H1 (cell line): ENCODE results near the gene FOXL3. TPM values are rescaled to one million over a fixed set of nuclear protein-coding genes. Genes with fewer than 3 reads are reported as not detected.

ENCODE experiments used
- BACH1 ChIP-seq: IDR thresholded peaks from 2 replicates; pipeline ENCODE4 v1.6.1; 2012; ENCODE audit warnings: low read length, improper control_type of control experiment
- CBX8 ChIP-seq: fragments of 300-800, 300-1000 bp; sonication (generic); IDR thresholded peaks from 2 replicates; pipeline ENCODE4 v1.7.1; 2016; ENCODE audit warnings: low read depth, low read length, borderline replicate concordance
- EP300 ChIP-seq, 2 experiments: IDR thresholded peaks; 1 replicate in 1 of 2; 2 replicates in 1 of 2; pipeline ENCODE4 v1.6.1; 2011 to 2012; ENCODE audit warnings: low read depth in 2 of 2, low read length in 2 of 2, mild to moderate bottlenecking in 2 of 2, borderline replicate concordance in 1 of 2, inconsistent platforms in 1 of 2, moderate library complexity in 1 of 2
- GABPA ChIP-seq: IDR thresholded peaks from 2 replicates; pipeline ENCODE4 v1.6.1; 2011; ENCODE audit warnings: mild to moderate bottlenecking, low read length, moderate library complexity, borderline replicate concordance; ENCODE audit not compliant: insufficient read depth
- KDM5A ChIP-seq: fragments of 200-600 bp; IDR thresholded peaks from 2 replicates; pipeline ENCODE4 v1.7.1; 2012; ENCODE audit warnings: mild to moderate bottlenecking, low read length, inconsistent platforms, mixed read lengths
- NRF1 ChIP-seq: IDR thresholded peaks from 2 replicates; pipeline ENCODE4 v1.6.1; 2011; ENCODE audit warnings: mild to moderate bottlenecking, low read depth, low read length, improper control_type of control experiment
- PHF8 ChIP-seq: fragments of 200-600 bp; sonication (generic); conservative IDR thresholded peaks from 2 replicates; pipeline ENCODE4 v1.7.1; 2012; ENCODE audit warnings: low read depth, mild to moderate bottlenecking, inconsistent platforms, low read length, moderate library complexity
- SP2 ChIP-seq: IDR thresholded peaks from 2 replicates; pipeline ENCODE4 v1.6.1; 2012; ENCODE audit warnings: mild to moderate bottlenecking, low read length, inconsistent platforms
- polyA plus RNA-seq, 7 experiments: library from polyadenylated mRNA; depleted of rRNA in 3 of 7; stranded (reverse) in 5 of 7; unstranded in 2 of 7; fragments of >200 nt in 5 of 7; fragments of 200-250 nt in 2 of 7; gene quantifications; 1 replicate in 5 of 7; 2 replicates in 1 of 7; 4 replicates in 1 of 7; pipeline versions ENCODE4 v1.2.1 to v1.2.3, GENCODE V29; 2011 to 2013; ENCODE audit warnings: missing spikeins in 2 of 7, mixed read lengths in 2 of 7
- total RNA-seq: library from RNA; stranded (reverse); fragmentation: NEBNext Ultra II Directional; extraction: Animal tissue kit (Norgen Biotek cat#: 25700); gene quantifications from 2 replicates; pipeline ENCODE4 v1.2.1, GENCODE V29; 2021

Gene FOXL3
- total and polyA plus RNA-seq, 2 of the 8 experiments (the other 6 are each of a cell fraction or from before 2014, with no cell fraction given), result not detected

DNA sequence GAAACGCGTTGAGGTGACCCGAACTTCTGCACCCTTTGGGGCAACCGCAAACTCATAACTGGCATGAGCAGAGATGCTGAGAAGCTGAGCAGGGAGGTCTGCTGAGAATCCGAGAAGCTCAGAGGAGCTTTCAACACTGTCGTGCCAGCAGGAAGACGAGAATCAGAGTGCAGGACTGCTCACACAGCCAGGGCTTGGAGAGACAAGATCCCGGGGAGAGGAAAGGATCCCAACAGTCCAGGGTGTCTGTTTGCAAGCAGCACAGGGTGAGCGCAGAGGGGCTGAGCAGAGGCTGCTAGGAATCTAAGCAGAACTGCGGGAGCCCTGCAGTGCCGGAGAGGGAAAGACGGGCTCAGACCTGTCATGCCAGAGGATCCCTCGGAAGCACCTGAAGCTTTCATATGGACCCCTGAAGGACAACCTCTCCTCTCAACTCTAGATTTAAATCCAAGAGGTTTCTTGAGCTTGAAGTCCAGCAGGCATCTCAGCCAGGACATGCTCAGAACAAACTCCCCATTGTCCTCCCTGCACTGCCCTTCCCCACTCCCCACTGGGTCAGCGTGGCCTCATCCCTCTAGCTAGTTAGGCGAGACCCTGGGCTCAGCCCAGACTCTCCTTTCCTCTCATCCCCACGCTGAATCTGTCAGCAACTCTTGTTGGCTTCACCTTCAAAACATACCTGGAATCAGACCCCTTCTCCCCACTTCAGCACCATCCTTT lies 40.7 kb downstream of the FOXL3 start (continued):
- TF ChIP-seq SP2 (no peak), PHF8 (no peak), EP300 (IDR thresholded peaks at IDR 0.05; ENCODE audit: borderline replicate concordance in 1 of 2, low read depth in 2 of 2, low read length in 2 of 2) (no peak), GABPA (no peak), KDM5A (no peak), CBX8 (no peak), BACH1 (no peak), NRF1 (no peak)
